ENCODE results near the gene RNF25. TPM values are rescaled to one million over a fixed set of nuclear protein-coding genes. Genes with fewer than 3 reads are reported as not detected.

Gene RNF25
- total RNA-seq, 2 donors from 2014 or later: 22.3 to 30.3 TPM

DNA sequence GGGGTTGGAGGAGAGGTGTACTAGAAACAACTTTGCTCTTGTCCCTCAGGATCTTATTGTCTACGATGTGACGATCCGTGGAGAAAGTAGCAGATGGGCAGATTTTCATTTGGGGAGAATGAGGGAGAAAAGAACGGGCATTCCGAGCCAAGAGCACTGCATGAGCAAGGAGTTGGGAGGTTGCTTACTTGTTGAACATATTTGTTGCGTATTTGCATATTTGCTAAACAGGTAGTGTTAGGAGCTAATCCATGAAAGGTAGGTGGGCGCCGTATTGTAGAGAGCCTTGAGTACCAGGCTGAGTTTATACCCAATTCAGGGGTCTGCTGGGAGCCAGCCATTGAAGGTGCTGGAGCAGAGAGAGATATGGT, 11.8 kb downstream of the RNF25 start:
- ATAC-seq (no peak), DNase-seq (ENCODE audit: low spot score) (no peak)
- H3K27me3 Mint-ChIP-seq: no peaks in the 10 kb centered on the region
- peaks cover 32 to 36% of the 10 kb centered on the region in 2 donors for H3K4me1 Mint-ChIP-seq (ENCODE audit: low read depth in 2 of 2)
- peaks cover 16% of the 10 kb centered on the region for H3K36me3 Mint-ChIP-seq
- H3K9me3 Mint-ChIP-seq: no peaks in the 10 kb centered on the region
- H3K4me3 Mint-ChIP-seq: peak overlapping the region; percentile 93
- peak overlapping the region; percentile 58 to 84 for H3K27ac Mint-ChIP-seq

DNA sequence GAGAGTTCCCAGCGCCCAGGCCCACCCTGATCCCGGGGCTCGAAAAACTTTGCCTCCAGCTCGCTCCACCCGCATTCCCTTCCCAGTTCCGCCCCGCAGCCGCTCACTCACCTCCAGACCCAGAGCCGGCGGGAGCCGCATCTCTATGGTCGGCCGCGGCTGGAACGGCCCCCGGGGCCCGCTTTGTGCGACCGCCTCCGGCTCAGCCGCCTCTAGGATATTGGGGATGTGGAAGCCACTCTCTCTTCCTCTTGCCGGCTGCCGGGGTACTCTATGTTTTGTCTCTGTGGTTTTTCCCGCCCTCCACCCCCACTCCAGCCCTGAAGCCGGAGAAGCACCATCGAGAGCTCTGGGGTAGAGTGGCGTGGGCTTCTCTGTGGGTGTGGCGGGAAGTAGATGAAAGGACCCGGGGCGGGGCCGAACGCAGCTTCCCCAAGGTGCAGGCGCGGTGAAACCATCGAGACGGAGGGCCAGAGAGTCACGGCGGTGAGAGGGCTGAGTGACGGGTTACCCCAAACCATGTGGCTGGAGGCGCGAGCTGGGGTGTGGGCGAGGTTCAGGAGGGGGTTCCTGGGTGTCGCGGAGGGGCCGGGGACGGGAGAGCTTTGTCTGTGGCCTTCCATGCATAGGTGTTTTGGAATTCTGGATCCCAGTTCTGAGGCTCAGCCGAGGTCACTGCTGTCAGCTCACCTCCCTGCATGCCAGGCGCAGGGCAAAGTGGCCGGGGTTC, 12.4 kb downstream of the RNF25 start, which contains the start of the genes BCS1L and ZNF142:
Gene BCS1L (plus strand): TSS at position 426 of the 730 bp plus-strand sequence. CDS start 1,305 bp downstream, outside the sequence.
Gene ZNF142 (minus strand): TSS at position 366 of the 730 bp plus-strand sequence. CDS start 3,194 bp downstream, outside the sequence.
- Mint-ChIP-seq H3K27ac (peak within 1 kb of the TSS; percentile 58 to 84), H3K36me3 (peaks cover 16% of the 10 kb centered on the region), H3K9me3 (no peaks in the 10 kb centered on the region), H3K27me3 (no peaks in the 10 kb centered on the region), H3K4me1 (ENCODE audit: low read depth in 2 of 2) (peaks cover 32 to 36% of the 10 kb centered on the region in 2 donors), H3K4me3 (peak within 1 kb of the TSS; percentile 93)
- ATAC-seq (peak; percentile 98 to 99), DNase-seq (ENCODE audit: low spot score) (peak; percentile 95)

DNA sequence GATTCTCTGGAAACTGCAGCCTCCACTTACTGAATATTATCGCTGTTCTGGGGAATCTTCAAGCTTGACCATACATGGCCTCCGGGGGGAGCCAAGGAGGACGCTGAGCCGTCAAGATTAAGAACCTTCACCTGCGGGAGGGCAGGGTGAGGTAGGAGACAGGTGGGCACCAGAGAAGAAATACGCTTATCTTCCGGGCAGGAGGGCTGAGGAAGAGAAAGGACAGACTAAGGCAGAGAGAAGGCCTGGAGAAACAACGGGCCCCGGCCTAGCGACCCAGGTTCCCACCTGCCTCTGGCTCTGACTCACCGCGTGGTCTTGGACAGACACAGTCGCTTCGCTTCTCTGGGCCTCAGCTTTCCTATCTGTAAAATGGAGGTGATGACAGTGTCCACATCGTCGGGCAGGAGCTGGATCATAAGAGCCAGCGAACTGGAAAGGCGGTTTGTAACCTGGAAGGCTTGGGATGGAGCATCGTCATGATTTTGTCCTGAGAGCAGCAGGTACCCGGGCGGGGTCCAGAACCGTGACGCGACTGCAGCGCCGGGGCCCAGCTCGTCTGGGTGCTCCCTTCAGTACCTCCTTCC, 13.0 kb downstream of the RNF25 start:
- no peak for DNase-seq (ENCODE audit: low spot score)
- H3K36me3 Mint-ChIP-seq: peaks cover 16% of the 10 kb centered on the region
- H3K27me3 Mint-ChIP-seq: no peaks in the 10 kb centered on the region
- peaks cover 32 to 36% of the 10 kb centered on the region in 2 donors for H3K4me1 Mint-ChIP-seq (ENCODE audit: low read depth in 2 of 2)
- ATAC-seq: peak; percentile 50
- peak overlapping the region; percentile 93 for H3K4me3 Mint-ChIP-seq
- no peaks in the 10 kb centered on the region for H3K9me3 Mint-ChIP-seq
- peak overlapping the region; percentile 58 to 84 for H3K27ac Mint-ChIP-seq

DNA sequence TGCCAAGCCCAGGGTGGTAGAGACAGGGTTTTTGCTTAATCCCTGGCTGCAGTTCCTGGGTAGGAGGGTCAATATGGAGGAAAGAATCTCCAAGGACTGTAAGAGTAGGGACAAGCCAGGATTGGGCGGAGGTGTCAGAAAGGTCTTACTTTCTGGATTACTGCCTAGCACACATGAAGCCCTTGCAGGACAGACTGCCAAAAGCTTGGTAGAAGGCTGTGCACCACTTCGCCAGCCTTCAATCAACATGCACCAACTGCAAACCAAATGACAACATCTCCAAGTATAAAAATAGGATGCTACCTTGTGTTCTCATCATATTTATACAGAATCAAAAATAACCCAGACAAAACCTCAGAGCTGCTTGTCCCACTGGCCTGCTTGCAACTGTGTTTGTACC, 16.1 kb downstream of the RNF25 start:
- no peaks in the 10 kb centered on the region for H3K9me3 Mint-ChIP-seq
- ATAC-seq: no peak

DNA sequence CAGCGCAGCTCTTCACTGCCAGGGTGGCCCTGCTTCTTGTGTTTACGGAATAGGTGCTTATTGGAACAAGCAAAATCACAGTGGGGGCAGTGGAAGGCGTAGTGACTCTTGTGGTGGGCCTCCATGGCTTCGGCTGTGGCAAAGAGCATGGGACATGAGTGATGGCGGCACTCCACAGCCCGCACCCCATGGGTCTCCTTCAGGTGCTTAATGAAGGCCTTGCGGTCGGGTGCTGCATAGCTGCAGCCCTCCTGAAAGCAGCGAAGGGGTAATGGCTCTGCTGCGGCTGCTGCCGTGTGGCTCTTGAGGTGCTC, 23.1 kb downstream of the RNF25 start:
- peak; percentile 14 to 53 for ATAC-seq
- Mint-ChIP-seq H3K4me3 (no peak overlapping the region), H3K9me3 (no peaks in the 10 kb centered on the region), H3K27ac (no peak overlapping the region), H3K27me3 (no peaks in the 10 kb centered on the region), H3K4me1 (ENCODE audit: low read depth in 2 of 2) (peaks cover 0 to 7% of the 10 kb centered on the region in 2 donors), H3K36me3 (peaks cover 12% of the 10 kb centered on the region)
- no peak for DNase-seq (ENCODE audit: low spot score)

More for the DNA sequence above, 16.1 kb downstream of the RNF25 start:
- DNase-seq (ENCODE audit: low spot score): no peak
- Mint-ChIP-seq H3K4me3 (no peak overlapping the region), H3K36me3 (peaks cover 10% of the 10 kb centered on the region), H3K27ac (no peak overlapping the region), H3K27me3 (no peaks in the 10 kb centered on the region), H3K4me1 (ENCODE audit: low read depth in 2 of 2) (peaks cover 27 to 33% of the 10 kb centered on the region in 2 donors)

DNA sequence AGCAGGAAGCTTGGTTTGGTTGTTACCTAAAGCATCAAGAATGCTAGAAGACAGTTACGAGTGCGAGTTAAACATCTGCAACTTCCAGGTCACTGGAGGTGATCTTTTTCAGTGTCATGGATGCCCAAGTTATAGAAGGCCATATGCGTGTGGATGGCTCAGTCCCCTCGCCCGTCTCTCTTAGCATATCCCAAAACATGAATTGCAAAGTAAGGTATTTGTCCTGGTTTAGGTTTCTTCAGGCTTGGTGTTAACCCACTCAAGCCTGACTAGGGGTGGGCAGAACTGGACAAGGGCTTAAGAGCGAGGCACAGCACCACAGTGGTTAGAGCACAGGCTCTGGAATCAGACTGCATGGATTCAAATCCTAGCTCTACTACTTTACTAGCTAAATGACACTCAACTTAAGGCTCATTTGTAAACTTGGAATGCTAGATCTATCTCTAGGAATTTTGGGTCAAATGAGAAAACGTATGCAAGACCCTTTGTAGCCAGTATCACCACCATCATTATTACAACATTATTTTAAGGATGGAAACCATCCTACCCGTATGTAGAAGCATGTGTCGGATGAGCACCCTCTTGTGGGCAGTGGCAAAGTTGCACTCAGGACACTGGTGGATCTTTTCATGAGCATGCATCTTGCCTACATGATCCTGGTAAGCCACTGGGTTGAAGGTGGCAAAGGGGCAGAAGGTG, 23.6 kb downstream of the RNF25 start:
- Mint-ChIP-seq H3K4me1 (ENCODE audit: low read depth in 2 of 2) (peaks cover 0 to 7% of the 10 kb centered on the region in 2 donors), H3K9me3 (no peaks in the 10 kb centered on the region), H3K4me3 (no peak overlapping the region), H3K27ac (no peak overlapping the region), H3K27me3 (no peaks in the 10 kb centered on the region), H3K36me3 (peaks cover 12% of the 10 kb centered on the region)
- DNase-seq (ENCODE audit: low spot score) (no peak), ATAC-seq (peak; percentile 40 to 69)

DNA sequence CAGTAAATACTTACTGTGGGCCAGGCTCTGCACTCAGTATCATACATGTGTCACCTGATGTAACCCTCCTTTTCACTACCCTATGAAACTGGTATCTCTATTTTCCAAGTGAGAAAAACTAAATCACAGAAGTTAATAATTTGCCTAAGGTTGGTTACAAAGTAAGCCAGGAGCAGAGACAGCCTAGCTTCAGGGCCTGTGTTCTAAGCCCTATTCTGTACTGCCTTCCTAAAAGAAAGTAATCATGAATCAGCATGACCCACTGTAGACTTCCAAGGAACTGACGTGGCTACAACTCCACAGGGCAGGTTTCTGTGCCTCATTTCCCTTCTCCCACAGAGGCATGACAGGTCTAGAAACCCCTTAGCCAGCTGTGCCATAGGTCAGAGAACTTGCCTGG, 26.7 kb downstream of the RNF25 start:
- ATAC-seq (no peak), DNase-seq (ENCODE audit: low spot score) (no peak)
- H3K9me3 Mint-ChIP-seq: no peaks in the 10 kb centered on the region
- H3K27ac Mint-ChIP-seq: no peak overlapping the region
- no peak overlapping the region for H3K4me3 Mint-ChIP-seq
- peaks cover 7% of the 10 kb centered on the region for H3K36me3 Mint-ChIP-seq
- H3K4me1 Mint-ChIP-seq (ENCODE audit: low read depth in 2 of 2): peaks cover 0 to 4% of the 10 kb centered on the region in 2 donors
- H3K27me3 Mint-ChIP-seq: no peaks in the 10 kb centered on the region

DNA sequence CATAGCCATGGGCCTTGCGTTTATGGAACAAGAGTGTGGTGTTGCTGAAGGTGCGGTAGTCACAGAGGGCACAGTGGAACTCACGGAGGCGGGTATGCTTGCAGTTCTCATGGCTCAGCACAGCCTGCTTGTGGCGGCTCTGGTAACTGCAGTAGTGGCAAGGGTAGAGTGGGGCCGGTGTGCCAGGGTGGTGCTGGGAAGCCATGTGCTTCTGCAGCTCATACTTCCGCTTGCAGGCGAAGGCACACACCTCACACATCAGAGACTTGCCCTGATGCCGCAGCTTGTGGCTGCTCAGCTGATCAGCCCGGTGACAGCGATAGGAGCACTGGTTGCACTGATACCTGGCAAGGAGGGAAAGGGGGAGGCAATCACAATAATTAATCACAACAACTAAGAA, 27.1 kb downstream of the RNF25 start:
- peaks cover 0 to 4% of the 10 kb centered on the region in 2 donors for H3K4me1 Mint-ChIP-seq (ENCODE audit: low read depth in 2 of 2)
- no peak overlapping the region for H3K4me3 Mint-ChIP-seq
- DNase-seq (ENCODE audit: low spot score): no peak
- H3K36me3 Mint-ChIP-seq: peaks cover 7% of the 10 kb centered on the region
- no peaks in the 10 kb centered on the region for H3K9me3 Mint-ChIP-seq
- no peaks in the 10 kb centered on the region for H3K27me3 Mint-ChIP-seq
- H3K27ac Mint-ChIP-seq: no peak overlapping the region
- no peak for ATAC-seq

DNA sequence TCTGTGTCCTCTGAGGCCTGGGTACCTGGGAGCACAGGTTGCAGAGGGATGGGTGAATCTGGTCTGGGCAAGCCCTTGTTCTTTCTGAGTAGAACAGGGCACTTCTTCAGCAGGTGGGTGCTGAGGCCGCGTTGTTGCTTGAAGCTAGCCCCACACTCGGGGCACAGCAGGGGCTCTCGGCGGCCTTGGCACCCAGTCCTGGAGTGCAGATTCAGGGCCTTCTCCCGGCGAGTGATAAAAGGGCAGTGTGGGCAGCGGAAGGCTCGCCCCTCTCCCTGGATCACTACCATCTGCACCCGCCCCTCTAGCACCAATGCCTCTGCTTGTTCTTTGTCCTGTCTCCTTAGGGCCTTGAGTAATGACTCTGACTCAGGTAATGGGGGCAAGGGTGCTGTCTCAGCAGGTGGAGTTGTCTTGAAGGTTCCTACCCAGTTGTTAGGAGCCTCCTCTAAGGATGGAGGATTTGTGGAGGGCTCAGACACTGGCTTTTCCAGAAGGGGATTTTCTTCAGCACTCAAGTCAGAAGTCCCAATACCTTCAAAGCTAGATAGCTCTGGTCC, 28.0 kb downstream of the RNF25 start:
- no peak overlapping the region for H3K27ac Mint-ChIP-seq
- H3K36me3 Mint-ChIP-seq: peaks cover 7% of the 10 kb centered on the region
- no peak overlapping the region for H3K4me3 Mint-ChIP-seq
- H3K9me3 Mint-ChIP-seq: no peaks in the 10 kb centered on the region
- peaks cover 0 to 4% of the 10 kb centered on the region in 2 donors for H3K4me1 Mint-ChIP-seq (ENCODE audit: low read depth in 2 of 2)
- ATAC-seq: no peak
- no peak for DNase-seq (ENCODE audit: low spot score)
- H3K27me3 Mint-ChIP-seq: no peaks in the 10 kb centered on the region

DNA sequence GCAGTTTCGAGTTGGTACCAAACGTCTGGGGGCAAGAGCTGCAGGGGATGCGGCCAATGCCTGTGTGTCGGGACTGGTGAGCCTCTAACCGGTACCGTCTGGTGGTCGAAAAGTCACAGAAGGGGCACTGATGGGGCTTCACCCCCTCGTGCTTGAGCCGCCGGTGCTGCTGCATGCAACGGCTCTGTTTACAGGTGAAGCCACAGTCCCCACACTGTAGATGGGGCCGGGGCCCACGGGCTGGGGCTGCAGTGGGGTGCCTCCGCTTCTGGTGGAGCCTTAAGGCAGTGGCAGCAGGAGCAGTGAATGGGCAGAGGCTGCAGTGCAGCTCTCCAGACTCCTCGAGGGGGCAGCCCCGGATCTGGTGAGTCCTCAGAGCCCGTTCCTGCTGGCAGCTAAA, 29.0 kb downstream of the RNF25 start:
- no peaks in the 10 kb centered on the region for H3K27me3 Mint-ChIP-seq
- ATAC-seq (peak in 1 of 2 donors; percentile 34), DNase-seq (ENCODE audit: low spot score) (no peak)
- no peaks in the 10 kb centered on the region for H3K9me3 Mint-ChIP-seq
- no peak overlapping the region for H3K4me3 Mint-ChIP-seq
- no peaks in the 10 kb centered on the region for H3K4me1 Mint-ChIP-seq (ENCODE audit: low read depth in 2 of 2)
- H3K27ac Mint-ChIP-seq: no peak overlapping the region
- H3K36me3 Mint-ChIP-seq: peaks cover 5% of the 10 kb centered on the region

DNA sequence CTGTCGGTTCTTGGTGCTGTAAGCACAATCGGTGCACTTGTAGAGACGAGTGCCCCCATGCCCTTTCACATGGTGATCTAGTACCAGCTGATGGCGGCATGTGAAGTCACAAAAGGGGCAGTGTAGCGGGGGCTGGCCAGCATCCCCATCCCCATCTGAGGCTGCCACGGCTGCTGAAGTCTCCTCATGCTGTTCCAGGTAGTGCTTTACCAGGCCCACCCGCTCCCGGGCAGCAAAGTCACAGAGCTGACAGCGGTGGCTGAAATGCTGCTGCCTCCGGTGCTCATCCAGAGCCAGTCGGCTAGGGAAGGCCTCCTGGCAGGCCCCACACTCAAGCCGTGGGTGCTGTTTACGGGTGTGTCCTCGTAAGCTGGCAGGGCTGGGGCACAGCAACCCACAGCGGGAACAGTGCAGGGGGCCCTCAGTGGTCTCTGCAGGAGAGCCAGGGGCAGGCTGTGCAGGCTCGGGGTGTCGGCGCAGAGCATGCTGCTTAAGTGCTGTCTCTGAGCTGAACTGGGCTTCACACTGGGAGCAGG, 29.6 kb downstream of the RNF25 start:
- no peak overlapping the region for H3K4me3 Mint-ChIP-seq
- no peak for DNase-seq (ENCODE audit: low spot score)
- H3K27me3 Mint-ChIP-seq: no peaks in the 10 kb centered on the region
- no peak overlapping the region for H3K27ac Mint-ChIP-seq
- no peaks in the 10 kb centered on the region for H3K9me3 Mint-ChIP-seq
- H3K36me3 Mint-ChIP-seq: peaks cover 8% of the 10 kb centered on the region
- no peaks in the 10 kb centered on the region for H3K4me1 Mint-ChIP-seq (ENCODE audit: low read depth in 2 of 2)
- no peak for ATAC-seq

DNA sequence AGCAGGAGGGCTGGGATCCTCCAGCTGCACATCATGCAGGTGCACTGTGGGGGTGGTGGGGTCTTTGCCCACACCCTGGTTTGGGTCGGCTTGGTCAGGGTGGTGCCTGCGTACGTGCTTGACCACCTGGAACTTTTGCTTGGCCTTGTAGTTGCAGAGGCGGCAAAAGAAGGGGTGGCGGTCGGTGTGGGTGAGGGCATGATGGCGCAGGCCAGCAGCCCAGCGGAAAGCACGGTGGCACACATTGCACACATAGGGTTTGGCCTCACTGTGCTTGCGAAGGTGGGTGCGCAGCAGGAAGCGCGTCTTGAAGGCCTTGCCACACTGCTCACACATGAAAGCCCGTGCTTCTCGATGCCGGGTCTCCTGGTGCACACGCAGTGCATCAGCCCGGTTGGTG, 33.4 kb downstream of the RNF25 start:
- H3K4me3 Mint-ChIP-seq: no peak overlapping the region
- H3K36me3 Mint-ChIP-seq: peaks cover 14% of the 10 kb centered on the region
- DNase-seq (ENCODE audit: low spot score) (no peak), ATAC-seq (no peak)
- no peaks in the 10 kb centered on the region for H3K9me3 Mint-ChIP-seq
- H3K4me1 Mint-ChIP-seq (ENCODE audit: low read depth in 2 of 2): no peaks in the 10 kb centered on the region
- no peak overlapping the region for H3K27ac Mint-ChIP-seq
- no peaks in the 10 kb centered on the region for H3K27me3 Mint-ChIP-seq

DNA sequence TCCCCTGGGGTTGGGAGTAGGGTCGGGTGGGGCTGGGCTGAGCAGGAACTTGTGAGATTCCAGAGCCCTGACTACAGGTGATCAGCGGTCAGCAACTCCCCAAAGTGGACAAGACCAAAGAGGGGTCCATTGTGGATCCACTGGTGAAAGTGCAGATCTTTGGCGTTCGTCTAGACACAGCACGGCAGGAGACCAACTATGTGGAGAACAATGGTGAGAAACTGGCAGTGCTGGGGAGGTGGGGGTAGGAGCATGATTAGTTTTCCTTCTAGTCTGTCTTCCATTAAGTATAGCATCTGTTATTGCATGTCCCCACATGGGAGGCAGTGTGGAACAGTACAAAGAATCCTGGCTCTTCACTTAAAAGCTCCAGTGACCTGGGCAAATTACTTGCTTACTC, 36.1 kb downstream of the RNF25 start:
- Mint-ChIP-seq H3K4me3 (no peak overlapping the region), H3K36me3 (peaks cover 14% of the 10 kb centered on the region), H3K4me1 (ENCODE audit: low read depth in 2 of 2) (no peaks in the 10 kb centered on the region), H3K27ac (no peak overlapping the region), H3K27me3 (no peaks in the 10 kb centered on the region), H3K9me3 (no peaks in the 10 kb centered on the region)
- no peak for DNase-seq (ENCODE audit: low spot score)
- ATAC-seq: no peak

All from natural killer cell treated with Interleukin-12 subunit alpha and Interleukin-12 subunit beta and Interleukin-15 and Interleukin-18, amount 100 ng/mL, for 72 hours (primary cell).